H1 (cell line): ENCODE results near the gene SLC1A5. TPM values are rescaled to one million over a fixed set of nuclear protein-coding genes. Genes with fewer than 3 reads are reported as not detected.

ENCODE experiments used
- CTCF ChIA-PET: fragments of 300-600 bp; sonication (Branson Sonifier 250); formaldehyde crosslinking; loops from one replicate; lab custom pipeline; 2021; ENCODE audit not compliant: partially characterized antibody; lab: Charles Lee
- POLR2A ChIA-PET: fragments of 300-600 bp; sonication (Branson Sonifier 250); formaldehyde crosslinking; loops from one replicate; lab custom pipeline; 2021; ENCODE audit warnings: inconsistent platforms; ENCODE audit not compliant: partially characterized antibody; lab: Charles Lee
- DNase-seq, 2 experiments: peaks; one replicate each; pipeline versions ENCODE4 v3.0.0 to v3.0.0-alpha.2; 2010 to 2022; ENCODE audit warnings: low spot score in 2 of 2, low read depth in 1 of 2, mixed read lengths in 1 of 2
- FAIRE-seq: peaks from 2 replicates; lab custom pipeline; 2011; peaks lifted over from hg19 to GRCh38; lab: Jason Lieb, UNC
- H2AFZ ChIP-seq: 2 replicates; pipeline ENCODE4 v1.8.1; 2012; ENCODE audit warnings: low read length, inconsistent platforms
- H2AK5ac ChIP-seq: 2 replicates; pipeline ENCODE4 v1.6.1; 2013; ENCODE audit warnings: low read depth, low read length
- H2BK120ac ChIP-seq: replicated peaks from 2 replicates; pipeline ENCODE3; 2013; ENCODE audit warnings: low read depth, low read length, inconsistent platforms
- H2BK12ac ChIP-seq: 2 replicates; pipeline ENCODE4 v1.6.1; 2013; ENCODE audit warnings: low read depth, low read length
- H2BK15ac ChIP-seq: 2 replicates; pipeline ENCODE4 v1.6.1; 2013; ENCODE audit warnings: low read length
- H2BK20ac ChIP-seq: 2 replicates; pipeline ENCODE4 v1.6.1; 2013; ENCODE audit warnings: low read length
- H2BK5ac ChIP-seq: 2 replicates; pipeline ENCODE4 v1.6.1; 2013; ENCODE audit warnings: low read depth, low read length
- H3K14ac ChIP-seq: 2 replicates; pipeline ENCODE4 v1.6.1; 2013; ENCODE audit warnings: inconsistent platforms; ENCODE audit not compliant: insufficient read length
- H3K18ac ChIP-seq: 2 replicates; pipeline ENCODE4 v1.6.1; 2013; ENCODE audit warnings: low read length; ENCODE audit errors: extremely low read depth
- H3K23ac ChIP-seq: 2 replicates; pipeline ENCODE4 v1.6.1; 2013; ENCODE audit warnings: inconsistent platforms; ENCODE audit not compliant: insufficient read length
- H3K23me2 ChIP-seq: 2 replicates; pipeline ENCODE4 v1.6.1; 2013; ENCODE audit warnings: low read depth, low read length
- H3K27ac ChIP-seq: 2 replicates; pipeline ENCODE4 v1.6.1; 2011; ENCODE audit warnings: low read depth, low read length, inconsistent platforms
- H3K27me3 ChIP-seq, 4 experiments: replicated peaks in 1 of 4; 1 replicate in 1 of 4; 2 replicates in 3 of 4; pipeline versions ENCODE4 v1.6.1 to v1.8.1; 2011 to 2013; ENCODE audit warnings: low read length in 3 of 4, mild to moderate bottlenecking in 3 of 4, inconsistent platforms in 2 of 4, mixed read lengths in 2 of 4, moderate library complexity in 1 of 4; ENCODE audit not compliant: control insufficient read depth in 3 of 4, insufficient read depth in 3 of 4; ENCODE audit errors: extremely low read depth in 1 of 4
- H3K36me3 ChIP-seq, 4 experiments: 2 replicates each; pipeline versions ENCODE4 v1.6.1 to v1.8.1; 2011 to 2013; ENCODE audit warnings: mild to moderate bottlenecking in 4 of 4, low read length in 3 of 4, moderate library complexity in 2 of 4, control low read depth in 1 of 4, inconsistent platforms in 1 of 4; ENCODE audit not compliant: insufficient read depth in 4 of 4, control insufficient read depth in 2 of 4
- H3K4ac ChIP-seq: replicated peaks from 2 replicates; pipeline ENCODE3; 2013; ENCODE audit warnings: low read length, low read depth, mixed read lengths, inconsistent platforms; ENCODE audit not compliant: insufficient read length
- H3K4me1 ChIP-seq, 4 experiments: replicated peaks in 1 of 4; 1 replicate in 1 of 4; 2 replicates in 3 of 4; pipeline versions ENCODE4 v1.6.1 to v1.8.1; 2011 to 2013; ENCODE audit warnings: low read length in 3 of 4, inconsistent platforms in 2 of 4, mixed read lengths in 1 of 4; ENCODE audit not compliant: insufficient read depth in 4 of 4, control insufficient read depth in 3 of 4
- H3K4me2 ChIP-seq, 2 experiments: 2 replicates each; pipeline versions ENCODE4 v1.6.1 to v1.8.1; 2011 to 2013; ENCODE audit warnings: low read depth in 2 of 2, low read length in 2 of 2, control low read depth in 1 of 2, inconsistent platforms in 1 of 2, mild to moderate bottlenecking in 1 of 2; ENCODE audit not compliant: insufficient read depth in 1 of 2
- H3K4me3 ChIP-seq, 4 experiments: fragments of 200-600, 300-600 bp in 1 of 4; sonication (generic), shearing (Covaris generic), sonication (Bioruptor Twin) in 1 of 4; 2 replicates each; pipeline versions ENCODE4 v1.5.1 to v1.8.1; 2011 to 2016; ENCODE audit warnings: low read length in 4 of 4, low read depth in 3 of 4, control low read depth in 2 of 4, inconsistent platforms in 2 of 4, mild to moderate bottlenecking in 2 of 4, mixed read lengths in 1 of 4, moderate library complexity in 1 of 4; ENCODE audit not compliant: insufficient read depth in 2 of 4; ENCODE audit errors: extremely low read depth in 1 of 4
- H3K56ac ChIP-seq: replicated peaks from 2 replicates; pipeline ENCODE3; 2013; ENCODE audit warnings: low read depth, mild to moderate bottlenecking, mixed read lengths, low read length, inconsistent platforms; ENCODE audit not compliant: insufficient read length
- H3K79me1 ChIP-seq: 2 replicates; pipeline ENCODE4 v1.6.1; 2013; ENCODE audit warnings: low read depth, low read length, control low read depth
- H3K79me2 ChIP-seq, 2 experiments: 2 replicates each; pipeline versions ENCODE4 v1.6.1 to v1.8.1; 2012 to 2013; ENCODE audit warnings: low read length in 2 of 2, mild to moderate bottlenecking in 2 of 2, inconsistent platforms in 1 of 2; ENCODE audit not compliant: insufficient read depth in 2 of 2, control insufficient read depth in 1 of 2
- H3K9ac ChIP-seq, 4 experiments: replicated peaks in 1 of 4; 1 replicate in 1 of 4; 2 replicates in 3 of 4; pipeline versions ENCODE4 v1.6.1 to v1.8.1; 2011 to 2013; ENCODE audit warnings: low read depth in 3 of 4, low read length in 3 of 4, control low read depth in 2 of 4, mild to moderate bottlenecking in 2 of 4, moderate library complexity in 2 of 4, inconsistent platforms in 1 of 4; ENCODE audit errors: extremely low read depth in 1 of 4
- H3K9me3 ChIP-seq, 2 experiments: 2 replicates each; pipeline versions ENCODE4 v1.6.1 to v1.8.1; 2012 to 2013; ENCODE audit warnings: mild to moderate bottlenecking in 2 of 2, moderate library complexity in 2 of 2, control low read depth in 1 of 2, inconsistent platforms in 1 of 2, low read depth in 1 of 2, low read length in 1 of 2, mixed read lengths in 1 of 2; ENCODE audit not compliant: insufficient read depth in 2 of 2
- H4K20me1 ChIP-seq, 2 experiments: replicated peaks in 1 of 2; 2 replicates each; pipeline versions ENCODE3 to v1.8.1; 2011 to 2013; ENCODE audit warnings: inconsistent platforms in 2 of 2, low read length in 2 of 2, mild to moderate bottlenecking in 1 of 2; ENCODE audit not compliant: insufficient read depth in 2 of 2, control insufficient read depth in 1 of 2
- H4K5ac ChIP-seq: 2 replicates; pipeline ENCODE4 v1.6.1; 2013; ENCODE audit warnings: low read length, low read depth, mixed read lengths, inconsistent platforms; ENCODE audit not compliant: insufficient read length
- H4K8ac ChIP-seq: 2 replicates; pipeline ENCODE4 v1.8.0; 2013; ENCODE audit warnings: mild to moderate bottlenecking, moderate library complexity, low read length, inconsistent platforms; ENCODE audit not compliant: insufficient read depth; ENCODE audit errors: extremely low read depth
- H4K91ac ChIP-seq: replicated peaks from 2 replicates; pipeline ENCODE3; 2013; ENCODE audit warnings: low read length, mixed read lengths, inconsistent platforms; ENCODE audit not compliant: insufficient read length
- ATF2 ChIP-seq: IDR thresholded peaks from 2 replicates; pipeline ENCODE4 v1.6.1; 2012; ENCODE audit warnings: low read length, inconsistent platforms
- MAFK ChIP-seq: IDR thresholded peaks from 2 replicates; pipeline ENCODE4 v1.6.1; 2012; ENCODE audit warnings: low read depth, mild to moderate bottlenecking, improper control_type of control experiment, low read length
- POLR2AphosphoS5 ChIP-seq: IDR thresholded peaks from 2 replicates; pipeline ENCODE4 v1.6.1; 2011; ENCODE audit warnings: low read depth, low read length
- SP2 ChIP-seq: IDR thresholded peaks from 2 replicates; pipeline ENCODE4 v1.6.1; 2012; ENCODE audit warnings: mild to moderate bottlenecking, low read length, inconsistent platforms
- SUZ12 ChIP-seq: fragments of 200-600 bp; sonication (generic); IDR thresholded peaks from 2 replicates; pipeline ENCODE4 v1.6.1; 2012; ENCODE audit warnings: mild to moderate bottlenecking, inconsistent platforms, low read length, moderate library complexity, mixed read lengths
- WGBS, 2 experiments: shearing (Covaris generic) in 1 of 2; methylation state at CpG; one replicate each; pipeline versions ENCODE4 v1.1.6 to v1.1.7; 2013 to 2015; ENCODE audit warnings: low lambda C conversion rate in 2 of 2, mixed read lengths in 2 of 2, inconsistent platforms in 1 of 2, low coverage in 1 of 2, missing lambda C conversion rate in 1 of 2; ENCODE audit not compliant: insufficient replicate concordance in 2 of 2, insufficient coverage in 1 of 2, insufficient read length in 1 of 2; ENCODE audit errors: extremely low coverage in 1 of 2, missing lambda C conversion rate in 1 of 2; 5-methylcytosine and 5-hydroxymethylcytosine counted together
- polyA plus RNA-seq, 7 experiments: library from polyadenylated mRNA; depleted of rRNA in 3 of 7; stranded (reverse) in 5 of 7; unstranded in 2 of 7; fragments of >200 nt in 5 of 7; fragments of 200-250 nt in 2 of 7; gene quantifications; 1 replicate in 5 of 7; 2 replicates in 1 of 7; 4 replicates in 1 of 7; pipeline versions ENCODE4 v1.2.1 to v1.2.3, GENCODE V29; 2011 to 2013; ENCODE audit warnings: missing spikeins in 2 of 7, mixed read lengths in 2 of 7
- total RNA-seq: library from RNA; stranded (reverse); fragmentation: NEBNext Ultra II Directional; extraction: Animal tissue kit (Norgen Biotek cat#: 25700); gene quantifications from 2 replicates; pipeline ENCODE4 v1.2.1, GENCODE V29; 2021

SLC1A5 gene
- total and polyA plus RNA-seq, 2 of the 8 experiments (the other 6 are each of a cell fraction or from before 2014, with no cell fraction given), result 291 to 351 TPM

- H3K9me3 ChIP-seq, result no peaks in the 10 kb centered on the region
- no peak overlapping the region for H3K4ac ChIP-seq
- DNase-seq, result no peak
- H3K27me3 ChIP-seq, result no peaks in the 10 kb centered on the region; a peak in 1 of 7 replicates
- H2AK5ac ChIP-seq, result no peak overlapping the region
- no peak overlapping the region for H2BK20ac ChIP-seq
- H3K79me2 ChIP-seq, result no peaks in the 10 kb centered on the region
- H3K23me2 ChIP-seq, result no peaks in the 10 kb centered on the region
- no peak overlapping the region for H4K91ac ChIP-seq
- no peak overlapping the region for H3K23ac ChIP-seq
- H2BK15ac ChIP-seq, result no peak overlapping the region
- H2AFZ ChIP-seq, result no peak overlapping the region
- H3K4me2 ChIP-seq, result no peak overlapping the region
- no peak overlapping the region for H2BK12ac ChIP-seq
- no peak overlapping the region for H3K56ac ChIP-seq
- H2BK120ac ChIP-seq, result no peak overlapping the region
- FAIRE-seq, result no peak
- no peaks in the 10 kb centered on the region for H3K36me3 ChIP-seq
- H3K27ac ChIP-seq, result no peak overlapping the region
- ChIA-PET POLR2A (interaction anchor here (3.1 kb wide), 1 partner anchor 14 kb away, joined by 16 read pairs; the partner anchor contains the start of gene SLC1A5), CTCF (no interaction called here)
- WGBS, 2 experiments, result 83% methylated on average over 5 of the region's 5 CpGs; no CpG with 5 or more reads in 1 of the 2 experiments
- H3K4me1 ChIP-seq, result no peaks in the 10 kb centered on the region
- no peak overlapping the region for H4K5ac ChIP-seq
- no peak for TF ChIP-seq SP2
- no peak for TF ChIP-seq ATF2
- no peak for TF ChIP-seq MAFK
- no peak for TF ChIP-seq SUZ12
- no peak for TF ChIP-seq POLR2AphosphoS5
- no peak overlapping the region for H4K8ac ChIP-seq
- H2BK5ac ChIP-seq, result no peak overlapping the region
- H3K18ac ChIP-seq, result no peak overlapping the region
- H3K79me1 ChIP-seq, result no peaks in the 10 kb centered on the region
- H3K4me3 ChIP-seq, result no peak overlapping the region
- no peak overlapping the region; a peak in 1 of 7 replicates for H3K9ac ChIP-seq
- H4K20me1 ChIP-seq, result no peaks in the 10 kb centered on the region
- H3K14ac ChIP-seq, result no peak overlapping the region
These were observed 13.8 kb upstream of the SLC1A5 start for GRCh38 chr19:46802152-46802551.
